HG02884 (cell line): ENCODE measurements around the gene NCBP2.

Experiments
- ATAC-seq: cut with Tn5 transposase; IDR thresholded peaks from one replicate; pipeline ENCODE4 v1.9.1; 2021; ENCODE audit warnings: mild to moderate bottlenecking, moderate library complexity; ENCODE audit not compliant: unreplicated experiment

NCBP2 gene

DNA sequence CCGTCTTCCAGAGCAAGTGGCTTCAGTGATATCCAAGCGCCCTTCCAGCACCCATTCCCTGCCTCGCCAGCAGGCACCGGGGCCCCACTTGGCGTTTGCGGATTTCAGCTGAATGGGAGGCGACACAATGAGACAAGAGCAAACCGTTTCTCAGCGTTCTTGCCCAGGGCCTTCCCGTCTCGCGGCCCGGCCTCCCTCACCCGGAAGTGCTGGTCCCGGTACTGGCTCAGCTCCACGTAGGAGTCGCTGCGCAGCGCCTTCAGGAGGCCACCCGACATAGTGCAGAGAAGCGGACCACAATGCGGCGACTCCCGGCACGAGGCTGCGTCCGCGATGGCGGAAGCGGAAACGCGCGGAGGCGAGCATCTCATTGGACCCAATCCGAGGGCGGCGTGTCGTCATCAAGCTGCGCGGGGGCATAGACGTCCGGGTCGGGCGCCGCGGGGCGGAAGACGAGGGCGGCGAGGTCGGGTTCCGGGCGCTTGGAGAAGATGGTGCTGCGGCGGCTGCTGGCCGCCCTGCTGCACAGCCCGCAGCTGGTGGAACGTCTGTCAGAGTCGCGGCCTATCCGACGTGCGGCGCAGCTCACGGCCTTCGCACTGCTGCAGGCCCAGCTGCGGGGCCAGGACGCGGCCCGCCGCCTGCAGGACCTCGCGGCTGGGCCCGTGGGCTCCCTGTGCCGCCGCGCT lies at the start of gene NCBP2:
Gene NCBP2 (minus strand): TSS at position 303 of the 689 bp plus-strand sequence. CDS start 25 bp downstream, at position 278.
- ATAC-seq = peak; percentile 92

DNA sequence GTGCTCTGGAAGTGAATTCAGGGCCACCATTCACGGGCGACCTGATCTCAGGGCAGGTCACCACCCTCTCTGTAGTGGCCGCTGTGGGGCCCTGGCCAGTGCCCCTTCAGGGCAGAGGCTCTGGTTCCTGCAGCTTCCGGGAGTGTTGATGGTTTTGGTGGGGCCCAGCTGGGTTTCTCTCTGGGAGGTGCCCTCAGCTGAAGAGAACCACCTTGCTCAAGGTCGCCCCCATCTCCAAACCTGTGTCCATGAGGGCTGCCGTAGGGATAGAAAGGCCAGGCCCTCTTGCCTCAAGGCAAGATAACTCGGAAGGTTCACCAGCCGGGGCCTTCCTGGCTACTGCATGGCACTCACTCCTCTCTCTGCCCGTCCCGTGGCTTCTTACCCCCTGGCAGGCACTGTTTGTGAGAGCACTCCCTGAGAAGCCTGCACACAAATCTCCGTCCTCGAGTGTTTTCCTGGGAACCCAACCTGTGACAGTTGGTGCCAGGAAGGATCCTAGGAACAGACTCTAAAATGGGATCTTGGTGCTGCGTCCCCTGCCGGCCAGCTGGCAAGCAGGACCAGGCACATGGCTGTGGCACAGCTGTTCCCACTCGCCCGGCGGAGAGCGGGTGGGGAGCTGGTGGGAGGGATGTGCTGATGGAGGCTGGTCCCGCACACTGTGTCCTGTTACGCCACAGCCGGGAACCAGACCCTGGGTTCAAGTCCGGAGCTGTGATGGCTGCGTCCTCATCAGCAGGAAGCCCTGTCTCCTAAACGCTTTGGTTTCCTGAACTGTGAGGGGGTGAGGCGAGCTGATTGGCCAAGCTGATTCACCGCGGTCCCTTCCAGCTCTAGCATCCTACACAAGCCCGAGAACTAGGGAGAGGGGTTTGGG lies 49.5 kb upstream of the NCBP2 start:
- no peak for ATAC-seq

DNA sequence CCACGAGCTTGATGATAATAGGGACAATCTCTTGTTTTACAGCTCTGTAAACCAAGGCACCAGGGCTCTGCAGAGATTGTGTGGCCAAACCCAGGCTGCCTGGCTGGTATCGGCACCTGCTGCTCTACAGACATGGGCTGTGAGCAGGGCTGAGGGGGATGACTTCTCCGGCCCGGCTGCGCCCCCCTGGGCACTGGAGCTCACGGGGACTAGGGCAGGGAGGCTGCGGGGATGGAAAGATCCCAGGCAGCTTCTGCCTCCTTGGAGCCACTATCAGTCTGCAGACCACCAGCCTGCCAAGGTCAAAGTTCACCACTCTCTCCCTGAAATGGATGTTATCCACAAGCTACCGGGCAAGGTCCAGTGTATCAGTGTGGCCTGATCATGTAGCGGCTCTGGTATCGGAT lies 48.3 kb upstream of the NCBP2 start:
- no peak for ATAC-seq

- no peak for ATAC-seq
These were observed 47.5 kb upstream of the NCBP2 start for GRCh38 chr3:196989721-196990262.

DNA sequence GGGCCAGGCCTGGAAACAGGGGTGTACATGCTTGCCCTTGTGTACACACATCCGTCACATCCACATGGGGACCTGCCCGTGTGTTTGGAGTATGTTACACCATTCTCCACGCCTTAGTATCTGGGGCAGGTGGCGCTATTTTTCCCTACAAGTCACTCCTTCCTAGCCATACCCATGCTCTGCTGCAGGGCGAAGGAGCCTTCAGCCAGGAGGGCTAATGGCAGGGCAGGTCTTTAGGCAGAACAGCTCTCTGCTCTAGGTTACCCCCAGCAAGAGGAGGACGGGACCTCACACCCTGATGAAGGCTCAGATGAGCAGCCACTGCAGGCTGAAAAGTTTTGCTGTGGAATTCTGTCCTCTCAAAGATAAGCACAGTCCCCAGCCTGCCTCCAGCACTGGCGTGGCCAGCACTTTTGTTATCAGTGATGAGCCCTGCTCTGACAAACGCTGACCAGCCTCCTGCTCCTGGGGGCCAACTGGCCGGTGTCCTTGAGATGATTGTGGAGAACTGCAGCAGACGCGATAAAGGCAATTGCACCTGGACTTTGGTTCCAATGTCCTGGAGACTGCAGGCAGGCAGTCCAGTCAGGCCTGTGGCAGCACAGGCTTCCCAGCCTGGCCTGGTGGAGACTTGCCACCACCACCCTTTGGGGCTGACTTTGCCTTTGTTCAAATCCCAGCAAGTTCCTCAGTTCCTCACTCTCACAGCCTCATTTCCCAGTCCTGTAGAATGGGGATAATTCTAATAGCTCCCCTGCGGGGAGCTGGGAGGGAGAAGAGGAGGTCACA lies 46.1 kb upstream of the NCBP2 start:
- no peak for ATAC-seq

- no peak for ATAC-seq
These were observed 44.7 kb upstream of the NCBP2 start for GRCh38 chr3:196987022-196987421.

GRCh38 chr3:196985954-196986885 lies 43.9 kb upstream of the NCBP2 start:
- ATAC-seq = no peak

- no peak for ATAC-seq
These were observed 43.0 kb upstream of the NCBP2 start for GRCh38 chr3:196985298-196985697.

- ATAC-seq = no peak
These were observed 40.9 kb upstream of the NCBP2 start for GRCh38 chr3:196983186-196983585.

GRCh38 chr3:196981657-196982056 lies 39.3 kb upstream of the NCBP2 start:
- no peak for ATAC-seq

DNA sequence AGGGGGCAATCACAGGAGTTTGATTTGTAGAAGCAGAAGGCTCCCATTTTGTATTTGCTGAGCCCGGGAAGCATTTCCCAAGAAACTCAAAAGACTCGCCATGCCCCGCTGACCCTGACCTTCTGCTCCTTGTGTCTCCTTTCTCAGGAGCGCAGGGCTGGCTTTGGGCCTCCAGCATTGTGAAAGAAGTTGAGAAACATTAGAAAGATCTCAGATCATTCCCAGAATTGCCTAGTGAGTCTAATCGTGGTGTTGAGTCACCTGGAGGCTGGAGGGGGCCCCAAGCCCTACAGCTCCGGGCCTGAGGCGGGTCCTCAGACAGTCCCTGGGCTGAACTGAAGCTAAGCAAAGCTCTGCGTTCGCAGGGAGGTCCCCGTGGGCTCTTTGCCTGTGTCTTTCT lies 37.2 kb upstream of the NCBP2 start:
- ATAC-seq = no peak

DNA sequence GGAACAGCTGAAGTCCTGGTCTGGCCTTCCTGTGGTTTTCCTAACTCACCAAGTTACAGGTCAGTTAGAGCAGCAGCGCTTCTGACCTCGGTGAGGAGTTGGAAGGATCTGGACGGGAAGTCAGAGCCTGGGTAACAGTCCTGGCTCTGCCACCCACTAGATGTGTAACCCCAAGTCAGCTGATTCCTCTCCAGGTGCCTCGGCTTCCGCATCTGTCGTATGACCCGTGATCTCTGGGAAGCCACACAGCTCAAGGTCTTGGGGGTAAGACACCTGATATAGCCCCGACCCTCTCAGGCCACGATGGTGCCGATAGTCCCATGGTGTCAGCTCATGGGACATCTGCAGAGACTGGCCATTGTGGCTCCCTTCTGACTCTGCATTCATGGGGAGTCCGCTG lies 34.6 kb upstream of the NCBP2 start:
- ATAC-seq = no peak

DNA sequence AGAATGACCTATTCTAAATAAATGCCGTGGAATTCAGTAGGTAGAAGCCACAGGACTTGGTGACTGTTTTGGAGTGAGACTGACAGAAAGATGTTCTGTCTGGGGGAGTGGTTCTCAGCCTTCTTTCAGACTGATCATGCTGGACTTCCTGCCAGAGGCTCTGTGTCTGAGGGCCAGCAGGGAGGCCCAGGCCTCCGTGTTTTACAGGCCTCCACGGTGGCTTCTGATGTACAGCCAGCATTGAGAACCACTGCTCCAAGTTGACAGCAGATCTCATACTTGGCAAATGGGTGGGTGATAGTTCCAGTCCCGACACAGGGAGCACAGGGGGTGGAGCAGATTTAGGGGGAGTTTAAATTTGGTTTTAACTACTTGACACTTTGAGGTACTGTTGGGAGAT lies 33.0 kb upstream of the NCBP2 start:
- ATAC-seq = no peak

DNA sequence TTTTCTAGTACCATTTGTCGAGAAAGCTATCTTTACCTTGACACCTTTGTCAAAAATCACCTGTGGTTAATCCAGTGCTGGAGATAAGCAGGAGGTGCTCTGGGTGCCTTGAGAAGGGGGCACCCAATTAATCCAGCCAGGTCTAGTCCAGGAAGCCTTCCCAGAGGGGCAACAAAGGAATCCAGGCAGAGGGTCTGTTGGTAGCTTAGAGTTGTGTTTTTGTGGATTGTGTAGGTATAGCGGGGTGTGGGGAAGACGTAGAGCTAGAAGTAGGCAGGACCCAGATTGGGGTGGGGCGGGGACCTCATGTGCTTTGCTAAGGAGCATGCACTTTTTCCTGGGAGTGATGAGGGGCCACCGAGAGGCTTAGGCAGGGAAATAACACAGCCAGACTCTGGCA lies 32.3 kb upstream of the NCBP2 start:
- ATAC-seq = no peak

- no peak for ATAC-seq
These were observed 28.9 kb upstream of the NCBP2 start for GRCh38 chr3:196971094-196971698.

- ATAC-seq = no peak
These were observed 28.3 kb upstream of the NCBP2 start for GRCh38 chr3:196970547-196971093.

- ATAC-seq = peak; percentile 41
These were observed 27.6 kb upstream of the NCBP2 start for GRCh38 chr3:196969660-196970546.

DNA sequence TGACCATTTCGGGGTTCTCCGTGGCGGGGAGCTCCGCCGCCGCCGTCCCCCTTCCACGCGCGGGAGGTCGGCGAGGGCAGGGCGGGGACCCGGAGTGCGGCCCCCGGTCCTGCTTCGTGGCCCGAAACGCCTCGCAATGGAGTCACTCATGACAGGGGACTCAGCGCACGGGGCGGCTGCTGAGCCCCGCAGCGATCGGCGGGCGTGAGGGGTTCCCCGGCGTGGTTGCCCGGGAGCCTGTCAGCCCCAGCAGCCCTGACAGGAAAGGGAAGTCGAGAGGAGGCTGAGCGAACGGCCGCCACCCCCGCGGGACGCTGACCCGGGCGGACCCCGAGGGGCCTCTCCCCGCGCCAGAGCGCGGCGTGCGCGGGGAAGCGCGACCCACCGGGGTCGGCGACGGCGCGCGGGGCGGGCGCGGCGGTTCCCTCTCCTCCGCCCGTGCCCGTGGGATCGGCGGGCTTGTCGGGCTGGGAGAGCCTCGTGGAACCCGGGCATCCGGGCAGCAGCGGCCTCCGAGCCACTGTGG lies 26.9 kb upstream of the NCBP2 start:
- ATAC-seq = peak; percentile 38
